Testis (tissue), 3 donors: Measurements from ENCODE around the gene GNPTG. TPM values are rescaled to one million over a fixed set of nuclear protein-coding genes. Genes with fewer than 3 reads are reported as not detected.
A peak's percentile ranks its signal among the peaks of the same experiment; 100 is the strongest.
"Not testable (repeated sequence)": the region's sequence is repeated elsewhere in the genome, so short reads cannot be mapped to it uniquely, and the experiment has no call there.

ENCODE experiments used
- DNase-seq: peaks from one replicate; pipeline ENCODE4 v3.0.0-alpha.2; 2019
- H3K27ac ChIP-seq, 2 donors: fragments of 200-600 bp; sonication (generic); one replicate each; pipeline ENCODE4 v1.5.1; 2019
- H3K27me3 ChIP-seq: fragments of 200-600 bp; sonication (generic); one replicate; pipeline ENCODE4 v1.5.1; 2019
- H3K36me3 ChIP-seq: fragments of 200-600 bp; sonication (generic); one replicate; pipeline ENCODE4 v1.5.1; 2017; ENCODE audit warnings: low read depth; ENCODE audit errors: missing control alignments
- H3K4me1 ChIP-seq: fragments of 200-600 bp; sonication (generic); one replicate; pipeline ENCODE4 v1.5.1; 2019
- H3K4me3 ChIP-seq, 2 donors: fragments of 200-600 bp; sonication (generic); one replicate each; pipeline ENCODE4 v1.5.1; 2017 to 2019
- H3K9me3 ChIP-seq: fragments of 200-600 bp; sonication (generic); one replicate; pipeline ENCODE4 v1.5.1; 2017
- CTCF ChIP-seq, 3 experiments: fragments of 450-650 bp in 2 of 3; fragments of 200-600 bp in 1 of 3; sonication (generic) in 1 of 3; IDR thresholded peaks; one replicate each; pipeline ENCODE4 v1.5.1; 2016 to 2019; ENCODE audit warnings: antibody characterized with exemption in 3 of 3, mild to moderate bottlenecking in 2 of 3, moderate library complexity in 1 of 3
- POLR2A ChIP-seq: fragments of 450-650 bp; IDR thresholded peaks from one replicate; pipeline ENCODE4 v1.6.1; 2017; ENCODE audit warnings: antibody characterized with exemption, mild to moderate bottlenecking, moderate library complexity
- WGBS, 2 donors: methylation state at CpG; one replicate each; pipeline ENCODE4 v1.1.5; 2018; 5-methylcytosine and 5-hydroxymethylcytosine counted together
- intact Hi-C: fragments of 100-400 bp; cut with DNase I; formaldehyde crosslinking; loops from one replicate; pipeline ENCODE4 v1.15.1; 2023; ENCODE audit warnings: low total_unique reads
- polyA plus RNA-seq: library from polyadenylated mRNA; stranded (reverse); fragments of 350-450 nt; fragmentation: Illumina TruSeq; extraction: RNeasy Lipid Tissue Mini Kit (QIAGEN cat#74804); gene quantifications from one replicate; pipeline ENCODE4 v1.2.3, GENCODE V29; 2014; ENCODE audit warnings: low read depth, low replicate concordance; ENCODE audit not compliant: insufficient read depth
- total RNA-seq, 2 donors: library from RNA; depleted of rRNA; stranded (reverse); fragments of >200 nt; gene quantifications; one replicate each; pipeline ENCODE4 v1.2.3, GENCODE V29; 2016

The GNPTG gene
- total and polyA plus RNA-seq, 3 donors from 2014 or later, result 67.8 to 150 (median 106) TPM

GRCh38 chr16:1326391-1326790 is 25.3 kb upstream of the GNPTG start:
- WGBS, 2 donors, result 75 to 89% methylated on average over 15 to 17 of the region's 17 CpGs
- TF ChIP-seq CTCF (IDR thresholded peaks at IDR 0.05), result no peak
- TF ChIP-seq POLR2A, result no peak
- Histone ChIP-seq H3K36me3 (no peaks in the 10 kb centered on the region), H3K27ac (no peak overlapping the region), H3K27me3 (no peaks in the 10 kb centered on the region), H3K9me3 (no peaks in the 10 kb centered on the region), H3K4me1 (no peaks in the 10 kb centered on the region), H3K4me3 (no peak overlapping the region)
- intact Hi-C loops, result no loop called here
- DNase-seq, result no peak

- intact Hi-C loops, result no loop called here
- no peaks in the 10 kb centered on the region for H3K36me3 ChIP-seq
- no peak overlapping the region for H3K4me3 ChIP-seq
- peaks cover 5% of the 10 kb centered on the region for H3K4me1 ChIP-seq
- H3K27ac ChIP-seq, result no peak overlapping the region
- TF ChIP-seq CTCF (IDR thresholded peaks at IDR 0.05) (no peak), POLR2A (no peak)
- no peaks in the 10 kb centered on the region for H3K27me3 ChIP-seq
- no peaks in the 10 kb centered on the region for H3K9me3 ChIP-seq
- 87 to 90% methylated on average over 13 to 16 of the region's 17 CpGs for WGBS, 2 donors
- no peak for DNase-seq
Measured at GRCh38 chr16:1326946-1327618, 24.6 kb upstream of the GNPTG start.

GRCh38 chr16:1327619-1327947 is 24.1 kb upstream of the GNPTG start:
- WGBS, 2 donors, result 83% methylated on average over 5 of the region's 5 CpGs; no CpG with 5 or more reads in 1 of the 2 donors
- no peaks in the 10 kb centered on the region for H3K27me3 ChIP-seq
- intact Hi-C loops, result no loop called here
- no peak overlapping the region for H3K4me3 ChIP-seq
- no peak overlapping the region for H3K27ac ChIP-seq
- no peak for DNase-seq
- TF ChIP-seq POLR2A, result no peak
- TF ChIP-seq CTCF (IDR thresholded peaks at IDR 0.05), result no peak
- H3K36me3 ChIP-seq, result no peaks in the 10 kb centered on the region
- H3K9me3 ChIP-seq, result no peaks in the 10 kb centered on the region
- H3K4me1 ChIP-seq, result peaks cover 10% of the 10 kb centered on the region

- peaks cover 16% of the 10 kb centered on the region for H3K4me1 ChIP-seq
- H3K27ac ChIP-seq, H3K9me3 ChIP-seq, DNase-seq, H3K27me3 ChIP-seq, intact Hi-C loops, H3K4me3 ChIP-seq, H3K36me3 ChIP-seq: not testable (repeated sequence)
- 91 to 92% methylated on average over 19 to 20 of the region's 20 CpGs for WGBS, 2 donors
Measured at GRCh38 chr16:1328136-1328535, 23.6 kb upstream of the GNPTG start.

- H3K9me3 ChIP-seq, H3K27ac ChIP-seq, DNase-seq, H3K4me3 ChIP-seq, H3K27me3 ChIP-seq, H3K36me3 ChIP-seq, intact Hi-C loops: not testable (repeated sequence)
- WGBS, 2 donors, result 96% methylated on average over 10 of the region's 10 CpGs
- H3K4me1 ChIP-seq, result peaks cover 16% of the 10 kb centered on the region
Measured at GRCh38 chr16:1328961-1329360, 22.8 kb upstream of the GNPTG start.

GRCh38 chr16:1330260-1330914 is 21.3 kb upstream of the GNPTG start:
- Histone ChIP-seq H3K27me3 (no peaks in the 10 kb centered on the region), H3K9me3 (no peaks in the 10 kb centered on the region), H3K27ac (no peak overlapping the region), H3K4me3 (no peak overlapping the region), H3K4me1 (peaks cover 16% of the 10 kb centered on the region), H3K36me3 (no peaks in the 10 kb centered on the region)
- no peak for TF ChIP-seq POLR2A
- peak in 2 of 3 experiments; percentile 34 to 36 for TF ChIP-seq CTCF (IDR thresholded peaks at IDR 0.05)
- DNase-seq, result no peak
- WGBS, 2 donors, result 62 to 69% methylated on average over 7 to 16 of the region's 17 CpGs
- intact Hi-C loops, result no loop called here
